Spleen (tissue), 7 donors: Measurements from ENCODE around the gene MRPL51.

Source experiments
- POLR2A ChIP-seq, 3 donors: fragments of 450-650 bp; IDR thresholded peaks; one replicate each; pipeline ENCODE4 v1.5.1; 2017; ENCODE audit warnings: antibody characterized with exemption in 3 of 3, mild to moderate bottlenecking in 1 of 3
- POLR2AphosphoS5 ChIP-seq, 3 donors: sonication (generic); formaldehyde crosslinking; IDR thresholded peaks; one replicate each; pipeline ENCODE4 v1.5.1; 2017; ENCODE audit warnings: antibody characterized with exemption in 3 of 3
- TF ChIP-seq, protein P1 (sequence below), 11 experiments: fragments of 200-600 bp in 7 of 11; fragments of 450-650 bp in 4 of 11; sonication (generic) in 4 of 11; IDR thresholded peaks in 8 of 11; conservative IDR thresholded peaks in 3 of 11; 1 replicate in 7 of 11; 2 replicates in 4 of 11; pipeline versions ENCODE4 v1.4.0 to v1.8.0; 2016 to 2021; ENCODE audit warnings: antibody characterized with exemption in 11 of 11, inconsistent platforms in 4 of 11, mild to moderate bottlenecking in 1 of 11
- donor health status: DM: no; HTN: no; CAD: no; lungs with moderate emphysema.
- donor health status: DM: no; HTN: no; CAD: no.
- donor health status: DM: no; HTN: no; CAD: no.

DNA sequence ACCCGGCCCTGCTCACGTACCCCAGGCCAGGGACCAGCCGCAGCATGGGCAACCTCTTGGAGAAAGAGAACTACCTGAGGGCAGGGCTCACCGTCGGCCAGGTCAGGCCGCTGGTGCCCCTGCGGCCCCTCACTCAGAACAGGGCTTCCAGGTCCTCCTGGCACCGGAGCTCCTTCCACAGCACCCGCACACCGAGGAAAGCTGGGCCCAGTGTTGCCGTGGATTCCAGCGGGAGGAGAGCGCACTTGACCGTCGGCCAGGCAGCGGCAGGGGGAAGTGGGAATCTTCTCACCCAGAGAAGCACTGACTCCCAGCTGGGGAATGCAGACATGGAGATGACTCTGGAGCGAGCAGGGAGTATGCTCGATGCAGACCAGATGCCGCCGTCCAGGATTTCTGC is 14.6 kb downstream of the MRPL51 start:
- TF ChIP-seq, protein P1, sequence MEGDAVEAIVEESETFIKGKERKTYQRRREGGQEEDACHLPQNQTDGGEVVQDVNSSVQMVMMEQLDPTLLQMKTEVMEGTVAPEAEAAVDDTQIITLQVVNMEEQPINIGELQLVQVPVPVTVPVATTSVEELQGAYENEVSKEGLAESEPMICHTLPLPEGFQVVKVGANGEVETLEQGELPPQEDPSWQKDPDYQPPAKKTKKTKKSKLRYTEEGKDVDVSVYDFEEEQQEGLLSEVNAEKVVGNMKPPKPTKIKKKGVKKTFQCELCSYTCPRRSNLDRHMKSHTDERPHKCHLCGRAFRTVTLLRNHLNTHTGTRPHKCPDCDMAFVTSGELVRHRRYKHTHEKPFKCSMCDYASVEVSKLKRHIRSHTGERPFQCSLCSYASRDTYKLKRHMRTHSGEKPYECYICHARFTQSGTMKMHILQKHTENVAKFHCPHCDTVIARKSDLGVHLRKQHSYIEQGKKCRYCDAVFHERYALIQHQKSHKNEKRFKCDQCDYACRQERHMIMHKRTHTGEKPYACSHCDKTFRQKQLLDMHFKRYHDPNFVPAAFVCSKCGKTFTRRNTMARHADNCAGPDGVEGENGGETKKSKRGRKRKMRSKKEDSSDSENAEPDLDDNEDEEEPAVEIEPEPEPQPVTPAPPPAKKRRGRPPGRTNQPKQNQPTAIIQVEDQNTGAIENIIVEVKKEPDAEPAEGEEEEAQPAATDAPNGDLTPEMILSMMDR (IDR thresholded peaks at IDR 0.05 in 8 of 11, conservative IDR thresholded peaks at IDR 0.05 in 3 of 11): no peak
- TF ChIP-seq POLR2A (IDR thresholded peaks at IDR 0.05): no peak
- no peak for TF ChIP-seq POLR2AphosphoS5 (IDR thresholded peaks at IDR 0.05)
